Nephron (organoid): Measurements from ENCODE around the gene ZBTB4.

Source experiments
- H3K27ac Mint-ChIP-seq, 3 experiments: 2 replicates each; pipeline ENCODE4 v1.8.0; 2020; ENCODE audit warnings: mixed read lengths in 3 of 3, mild to moderate bottlenecking in 2 of 3, moderate library complexity in 1 of 3
- H3K27me3 Mint-ChIP-seq: 2 replicates; pipeline ENCODE4 v1.8.0; 2021; ENCODE audit warnings: low read depth, mild to moderate bottlenecking, moderate library complexity, mixed read lengths
- H3K36me3 Mint-ChIP-seq: 2 replicates; pipeline ENCODE4 v1.8.0; 2020; ENCODE audit warnings: low read depth, mixed read lengths
- H3K4me1 Mint-ChIP-seq: 2 replicates; pipeline ENCODE4 v1.8.0; 2020; ENCODE audit warnings: mixed read lengths
- H3K4me3 Mint-ChIP-seq, 3 experiments: 2 replicates each; pipeline ENCODE4 v1.8.0; 2020; ENCODE audit warnings: mild to moderate bottlenecking in 3 of 3, mixed read lengths in 3 of 3, moderate library complexity in 2 of 3
- H3K9me3 Mint-ChIP-seq: 2 replicates; pipeline ENCODE4 v1.8.0; 2020; ENCODE audit warnings: mixed read lengths
- TF ChIP-seq, protein P1 (sequence below), 3 experiments: fragments of 200-600 bp; sonication (generic); IDR thresholded peaks; one replicate each; pipeline ENCODE4 v1.5.0; 2021; ENCODE audit warnings: antibody characterized with exemption in 3 of 3; ENCODE audit not compliant: unreplicated experiment in 3 of 3

Gene ZBTB4

DNA sequence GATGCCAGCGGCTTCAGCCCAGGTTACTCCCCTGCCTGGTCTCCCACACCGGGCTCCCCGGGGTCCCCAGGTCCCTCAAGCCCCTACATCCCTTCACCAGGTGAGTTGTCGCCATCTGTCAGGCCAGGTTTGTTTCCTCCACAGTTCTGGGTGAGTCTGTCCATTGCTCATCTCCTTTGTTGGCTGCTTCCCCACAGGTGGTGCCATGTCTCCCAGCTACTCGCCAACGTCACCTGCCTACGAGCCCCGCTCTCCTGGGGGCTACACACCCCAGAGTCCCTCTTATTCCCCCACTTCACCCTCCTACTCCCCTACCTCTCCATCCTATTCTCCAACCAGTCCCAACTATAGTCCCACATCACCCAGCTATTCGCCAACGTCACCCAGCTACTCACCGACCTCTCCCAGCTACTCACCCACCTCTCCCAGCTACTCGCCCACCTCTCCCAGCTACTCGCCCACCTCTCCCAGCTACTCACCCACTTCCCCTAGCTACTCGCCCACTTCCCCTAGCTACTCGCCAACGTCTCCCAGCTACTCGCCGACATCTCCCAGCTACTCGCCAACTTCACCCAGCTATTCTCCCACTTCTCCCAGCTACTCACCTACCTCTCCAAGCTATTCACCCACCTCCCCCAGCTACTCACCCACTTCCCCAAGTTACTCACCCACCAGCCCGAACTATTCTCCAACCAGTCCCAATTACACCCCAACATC is 33.6 kb upstream of the ZBTB4 start:
- H3K36me3 Mint-ChIP-seq: peaks cover 70% of the 10 kb centered on the region

DNA sequence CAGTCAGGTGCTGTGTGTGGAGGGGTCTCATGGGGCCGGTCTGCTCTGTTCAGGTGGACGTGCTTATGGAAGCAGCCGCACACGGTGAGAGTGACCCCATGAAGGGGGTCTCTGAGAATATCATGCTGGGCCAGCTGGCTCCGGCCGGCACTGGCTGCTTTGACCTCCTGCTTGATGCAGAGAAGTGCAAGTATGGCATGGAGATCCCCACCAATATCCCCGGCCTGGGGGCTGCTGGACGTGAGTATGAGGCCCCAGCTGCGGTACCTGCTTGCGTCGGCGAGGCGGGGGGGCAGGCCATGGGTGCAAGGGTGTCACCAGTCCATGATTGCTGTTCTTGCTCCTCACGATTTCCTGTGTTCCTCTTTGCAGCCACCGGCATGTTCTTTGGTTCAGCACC is 32.7 kb upstream of the ZBTB4 start:
- H3K27ac Mint-ChIP-seq: no peak overlapping the region
- H3K9me3 Mint-ChIP-seq: no peaks in the 10 kb centered on the region
- H3K27me3 Mint-ChIP-seq: no peaks in the 10 kb centered on the region
- no peak overlapping the region for H3K4me3 Mint-ChIP-seq
- H3K4me1 Mint-ChIP-seq: peaks cover 4% of the 10 kb centered on the region
- H3K36me3 Mint-ChIP-seq: peaks cover 73% of the 10 kb centered on the region
- TF ChIP-seq, protein P1, sequence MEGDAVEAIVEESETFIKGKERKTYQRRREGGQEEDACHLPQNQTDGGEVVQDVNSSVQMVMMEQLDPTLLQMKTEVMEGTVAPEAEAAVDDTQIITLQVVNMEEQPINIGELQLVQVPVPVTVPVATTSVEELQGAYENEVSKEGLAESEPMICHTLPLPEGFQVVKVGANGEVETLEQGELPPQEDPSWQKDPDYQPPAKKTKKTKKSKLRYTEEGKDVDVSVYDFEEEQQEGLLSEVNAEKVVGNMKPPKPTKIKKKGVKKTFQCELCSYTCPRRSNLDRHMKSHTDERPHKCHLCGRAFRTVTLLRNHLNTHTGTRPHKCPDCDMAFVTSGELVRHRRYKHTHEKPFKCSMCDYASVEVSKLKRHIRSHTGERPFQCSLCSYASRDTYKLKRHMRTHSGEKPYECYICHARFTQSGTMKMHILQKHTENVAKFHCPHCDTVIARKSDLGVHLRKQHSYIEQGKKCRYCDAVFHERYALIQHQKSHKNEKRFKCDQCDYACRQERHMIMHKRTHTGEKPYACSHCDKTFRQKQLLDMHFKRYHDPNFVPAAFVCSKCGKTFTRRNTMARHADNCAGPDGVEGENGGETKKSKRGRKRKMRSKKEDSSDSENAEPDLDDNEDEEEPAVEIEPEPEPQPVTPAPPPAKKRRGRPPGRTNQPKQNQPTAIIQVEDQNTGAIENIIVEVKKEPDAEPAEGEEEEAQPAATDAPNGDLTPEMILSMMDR (IDR thresholded peaks at IDR 0.05; ENCODE audit: unreplicated experiment in 3 of 3): no peak

More for the DNA sequence above, 33.6 kb upstream of the ZBTB4 start:
- TF ChIP-seq, protein P1 (IDR thresholded peaks at IDR 0.05; ENCODE audit: unreplicated experiment in 3 of 3): no peak
- Mint-ChIP-seq H3K4me1 (peaks cover 4% of the 10 kb centered on the region), H3K27ac (no peak overlapping the region), H3K4me3 (no peak overlapping the region), H3K9me3 (no peaks in the 10 kb centered on the region), H3K27me3 (no peaks in the 10 kb centered on the region)

DNA sequence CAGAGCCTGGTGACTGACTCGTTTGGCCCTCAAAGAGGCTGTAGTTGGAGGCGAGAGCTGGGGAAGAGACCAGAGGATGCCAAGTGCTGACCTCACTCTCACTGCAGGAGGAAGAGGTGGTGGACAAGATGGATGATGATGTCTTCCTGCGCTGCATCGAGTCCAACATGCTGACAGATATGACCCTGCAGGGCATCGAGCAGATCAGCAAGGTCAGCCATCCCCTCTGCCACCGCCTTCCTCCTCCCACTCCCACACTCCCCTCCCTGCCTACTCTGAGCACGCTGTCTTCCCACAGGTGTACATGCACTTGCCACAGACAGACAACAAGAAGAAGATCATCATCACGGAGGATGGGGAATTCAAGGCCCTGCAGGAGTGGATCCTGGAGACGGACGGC is 31.7 kb upstream of the ZBTB4 start:
- H3K4me3 Mint-ChIP-seq: no peak overlapping the region
- H3K27me3 Mint-ChIP-seq: no peaks in the 10 kb centered on the region
- peaks cover 4% of the 10 kb centered on the region for H3K4me1 Mint-ChIP-seq
- no peaks in the 10 kb centered on the region for H3K9me3 Mint-ChIP-seq
- TF ChIP-seq, protein P1 (IDR thresholded peaks at IDR 0.05; ENCODE audit: unreplicated experiment in 3 of 3): no peak
- peak overlapping the region in 1 of 3 experiments; percentile 51 for H3K27ac Mint-ChIP-seq
- H3K36me3 Mint-ChIP-seq: peaks cover 79% of the 10 kb centered on the region

DNA sequence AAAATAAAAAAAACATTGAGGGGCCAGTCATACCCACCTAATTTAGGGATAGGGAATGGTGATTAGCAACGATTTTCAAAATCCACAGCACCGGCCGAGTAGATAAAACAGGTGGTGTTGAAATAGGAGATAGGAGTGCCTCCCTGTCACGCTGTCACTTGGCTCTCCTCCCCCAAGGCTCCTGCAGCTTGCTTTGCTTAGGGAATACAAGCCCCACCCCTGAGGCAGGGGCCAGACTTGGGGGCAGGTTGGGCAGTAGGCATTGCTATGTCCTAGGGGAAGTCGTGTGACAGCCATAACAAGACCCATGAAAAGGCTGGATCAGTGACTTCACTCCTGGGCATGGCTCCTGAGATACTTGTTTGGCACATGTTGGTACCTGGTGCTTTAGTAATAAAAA is 30.5 kb upstream of the ZBTB4 start:
- no peak overlapping the region for H3K27ac Mint-ChIP-seq
- H3K4me3 Mint-ChIP-seq: no peak overlapping the region
- TF ChIP-seq, protein P1 (IDR thresholded peaks at IDR 0.05; ENCODE audit: unreplicated experiment in 3 of 3): no peak
- H3K4me1 Mint-ChIP-seq: peaks cover 4% of the 10 kb centered on the region
- no peaks in the 10 kb centered on the region for H3K9me3 Mint-ChIP-seq
- peaks cover 82% of the 10 kb centered on the region for H3K36me3 Mint-ChIP-seq
- H3K27me3 Mint-ChIP-seq: no peaks in the 10 kb centered on the region

DNA sequence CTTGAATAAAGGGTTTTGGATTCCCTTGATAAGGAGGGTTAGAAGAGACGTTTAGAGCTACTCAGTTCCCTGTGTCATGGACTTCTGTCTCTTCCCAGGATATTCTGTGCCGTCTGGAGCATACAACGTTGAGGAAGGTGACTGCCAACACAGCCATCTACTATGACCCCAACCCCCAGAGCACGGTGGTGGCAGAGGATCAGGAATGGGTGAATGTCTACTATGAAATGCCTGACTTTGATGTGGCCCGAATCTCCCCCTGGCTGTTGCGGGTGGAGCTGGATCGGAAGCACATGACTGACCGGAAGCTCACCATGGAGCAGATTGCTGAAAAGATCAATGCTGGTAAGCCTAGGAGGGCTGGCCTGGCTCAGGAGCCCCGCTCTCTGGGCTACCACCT is 29.4 kb upstream of the ZBTB4 start:
- no peaks in the 10 kb centered on the region for H3K4me1 Mint-ChIP-seq
- H3K4me3 Mint-ChIP-seq: no peak overlapping the region
- no peaks in the 10 kb centered on the region for H3K27me3 Mint-ChIP-seq
- no peak overlapping the region for H3K27ac Mint-ChIP-seq
- H3K9me3 Mint-ChIP-seq: no peaks in the 10 kb centered on the region
- H3K36me3 Mint-ChIP-seq: peaks cover 83% of the 10 kb centered on the region
- TF ChIP-seq, protein P1 (IDR thresholded peaks at IDR 0.05; ENCODE audit: unreplicated experiment in 3 of 3): no peak

DNA sequence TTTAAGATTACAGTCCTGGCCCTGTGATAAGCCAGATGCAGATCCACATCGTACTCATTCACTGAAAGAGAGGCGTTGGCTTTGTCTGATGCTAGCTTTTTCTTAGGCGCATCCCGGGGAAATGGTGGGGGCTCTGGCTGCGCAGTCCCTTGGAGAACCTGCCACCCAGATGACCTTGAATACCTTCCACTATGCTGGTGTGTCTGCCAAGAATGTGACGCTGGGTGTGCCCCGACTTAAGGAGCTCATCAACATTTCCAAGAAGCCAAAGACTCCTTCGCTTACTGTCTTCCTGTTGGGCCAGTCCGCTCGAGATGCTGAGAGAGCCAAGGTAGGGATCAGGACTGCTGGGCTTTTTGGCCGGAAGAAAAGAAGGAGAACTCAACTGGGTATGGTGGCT is 28.7 kb upstream of the ZBTB4 start:
- no peaks in the 10 kb centered on the region for H3K4me1 Mint-ChIP-seq
- no peak overlapping the region for H3K4me3 Mint-ChIP-seq
- TF ChIP-seq, protein P1 (IDR thresholded peaks at IDR 0.05; ENCODE audit: unreplicated experiment in 3 of 3): no peak
- H3K27ac Mint-ChIP-seq: no peak overlapping the region
- H3K36me3 Mint-ChIP-seq: peaks cover 83% of the 10 kb centered on the region
- H3K9me3 Mint-ChIP-seq: no peaks in the 10 kb centered on the region
- H3K27me3 Mint-ChIP-seq: no peaks in the 10 kb centered on the region
